OCI-LY3 (cell line): Measurements from ENCODE around the gene KLRK1.
"Not testable (repeated sequence)": the region's sequence is repeated elsewhere in the genome, so short reads cannot be mapped to it uniquely, and the experiment has no call there.

Source experiments
- H2AFZ ChIP-seq: fragments of 200-600, 300-600 bp; shearing (Covaris generic); 2 replicates; pipeline ENCODE4 v1.6.0; 2014; ENCODE audit warnings: antibody characterized with exemption, low read depth, low read length
- H3K27ac ChIP-seq: fragments of 200-600, 300-600 bp; sonication (generic); 2 replicates; pipeline ENCODE4 v1.5.1; 2014; ENCODE audit warnings: mild to moderate bottlenecking, low read length, moderate library complexity, mixed read lengths
- H3K27me3 ChIP-seq: fragments of 200-600, 300-600 bp; sonication (generic); 2 replicates; pipeline ENCODE4 v1.6.1; 2014; ENCODE audit warnings: low read depth, low read length, mixed read lengths
- H3K36me3 ChIP-seq: fragments of 200-600, 300-600 bp; sonication (generic); replicated peaks from 2 replicates; pipeline ENCODE3; 2014; ENCODE audit warnings: low read depth, low read length, mixed read lengths
- H3K4me1 ChIP-seq: fragments of 300-600, 200-600 bp; sonication (generic); 2 replicates; pipeline ENCODE4 v1.6.1; 2014; ENCODE audit warnings: low read length, mixed read lengths
- H3K4me2 ChIP-seq: fragments of 200-600, 300-600 bp; sonication (generic); 2 replicates; pipeline ENCODE4 v1.6.1; 2014; ENCODE audit warnings: low read length, mixed read lengths
- H3K4me3 ChIP-seq: fragments of 300-600, 200-600 bp; sonication (generic); 2 replicates; pipeline ENCODE4 v1.5.1; 2014; ENCODE audit warnings: antibody characterized with exemption, mild to moderate bottlenecking, low read length, moderate library complexity
- H3K79me2 ChIP-seq: fragments of 300-600, 200-600 bp; shearing (Covaris generic); 2 replicates; pipeline ENCODE4 v1.6.1; 2014; ENCODE audit warnings: mild to moderate bottlenecking, low read length, mixed read lengths
- H3K9ac ChIP-seq: fragments of 300-600, 200-600 bp; shearing (Covaris generic); 2 replicates; pipeline ENCODE4 v1.6.0; 2014; ENCODE audit warnings: mild to moderate bottlenecking, low read length, moderate library complexity
- H3K9me3 ChIP-seq: fragments of 200-600, 300-600 bp; shearing (Covaris generic); 2 replicates; pipeline ENCODE4 v1.6.1; 2014; ENCODE audit warnings: low read length, mixed read lengths; ENCODE audit not compliant: insufficient read depth
- H4K20me1 ChIP-seq: fragments of 200-600, 300-600 bp; sonication (generic); 2 replicates; pipeline ENCODE4 v1.6.1; 2016; ENCODE audit warnings: low read length, mixed read lengths; ENCODE audit not compliant: insufficient read depth
- CTCF ChIP-seq: fragments of 200-600, 300-600 bp; sonication (generic); IDR thresholded peaks from 2 replicates; pipeline ENCODE4 v1.5.1; 2014; ENCODE audit warnings: antibody characterized with exemption, low read length, low read depth
- EZH2phosphoT487 ChIP-seq: fragments of 200-600 bp; shearing (Covaris generic); IDR thresholded peaks from 2 replicates; pipeline ENCODE4 v1.6.1; 2018; ENCODE audit warnings: antibody characterized with exemption, mixed run types, low read depth

KLRK1 gene

DNA sequence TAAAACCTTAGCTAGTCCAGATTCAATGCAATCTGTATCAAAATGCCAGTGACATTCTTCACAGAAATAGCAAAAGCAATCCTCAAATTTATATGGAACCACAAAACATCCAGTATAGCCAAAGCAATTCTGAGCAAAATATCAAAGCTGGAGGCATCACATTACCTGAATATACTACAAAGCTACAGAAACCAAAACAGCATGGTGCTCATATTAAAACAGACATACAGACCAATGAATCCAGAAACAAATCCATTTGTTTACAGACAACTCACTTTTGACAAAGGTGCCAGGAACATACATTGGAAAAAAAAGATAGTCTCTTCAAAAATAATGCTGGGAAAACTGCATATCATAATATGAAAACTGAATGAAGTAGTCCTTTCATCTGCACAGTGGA, 15.0 kb upstream of the KLRK1 start:
- H4K20me1 ChIP-seq: no peaks in the 10 kb centered on the region
- TF ChIP-seq EZH2phosphoT487 (no peak), CTCF (no peak)
- H3K27me3 ChIP-seq: no peaks in the 10 kb centered on the region
- H2AFZ ChIP-seq: no peak overlapping the region
- no peak overlapping the region for H3K4me2 ChIP-seq
- peaks cover 28% of the 10 kb centered on the region for H3K4me1 ChIP-seq
- H3K9me3 ChIP-seq: peaks cover 10% of the 10 kb centered on the region; the same call in 1 of the 2 replicates
- H3K4me3 ChIP-seq: no peak overlapping the region
- H3K36me3 ChIP-seq: peaks cover 4% of the 10 kb centered on the region
- H3K9ac ChIP-seq: no peak overlapping the region
- no peak overlapping the region for H3K27ac ChIP-seq
- H3K79me2 ChIP-seq: no peaks in the 10 kb centered on the region

DNA sequence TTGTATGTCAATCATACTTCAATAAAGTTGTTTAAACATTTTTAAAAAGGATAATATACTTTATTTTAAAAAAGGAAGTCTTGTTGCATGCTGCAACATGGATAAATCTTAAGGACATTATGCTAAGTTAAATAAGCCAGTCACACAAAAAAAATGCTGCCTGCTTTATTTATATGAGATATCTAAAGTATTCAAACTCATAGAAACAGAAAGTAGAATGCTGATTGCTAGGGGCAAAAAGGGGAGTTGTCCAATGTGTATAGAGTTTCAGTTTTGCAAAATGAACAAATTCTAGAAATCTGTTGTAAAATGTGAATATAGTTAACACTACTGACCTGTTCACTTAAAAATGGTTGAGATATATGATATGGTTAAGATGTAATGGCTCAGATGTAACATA, 11.0 kb upstream of the KLRK1 start:
- no peak overlapping the region for H3K9ac ChIP-seq
- peaks cover 4% of the 10 kb centered on the region for H3K36me3 ChIP-seq
- H3K4me3 ChIP-seq: no peak overlapping the region
- H2AFZ ChIP-seq: no peak overlapping the region
- TF ChIP-seq EZH2phosphoT487 (no peak), CTCF (no peak)
- no peaks in the 10 kb centered on the region for H4K20me1 ChIP-seq
- no peak overlapping the region for H3K27ac ChIP-seq
- H3K4me2 ChIP-seq: no peak overlapping the region
- no peaks in the 10 kb centered on the region for H3K27me3 ChIP-seq
- H3K4me1 ChIP-seq: peaks cover 12% of the 10 kb centered on the region
- H3K9me3 ChIP-seq: peaks cover 21% of the 10 kb centered on the region; the same call in 1 of the 2 replicates
- no peaks in the 10 kb centered on the region for H3K79me2 ChIP-seq

DNA sequence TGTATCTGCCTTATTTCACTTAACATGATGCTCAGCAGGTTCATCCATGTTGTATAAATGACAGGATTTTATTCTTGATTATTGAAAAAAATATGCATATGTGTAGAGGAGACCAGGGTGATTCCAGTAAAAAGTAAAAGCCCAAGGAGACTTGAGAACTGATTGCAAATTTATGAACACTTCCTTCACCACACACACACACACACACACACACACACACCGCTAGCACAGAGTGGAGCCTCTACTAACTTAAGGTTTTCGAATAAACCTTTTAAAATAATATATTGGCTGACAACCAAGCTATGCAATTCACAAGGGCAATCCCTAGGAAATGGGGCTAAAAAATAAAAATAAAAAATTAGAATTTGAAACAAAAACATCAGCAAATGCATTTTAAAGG, 8.3 kb upstream of the KLRK1 start:
- H3K27ac ChIP-seq: no peak overlapping the region
- H2AFZ ChIP-seq: no peak overlapping the region
- no peaks in the 10 kb centered on the region for H3K36me3 ChIP-seq
- no peaks in the 10 kb centered on the region for H3K79me2 ChIP-seq
- TF ChIP-seq EZH2phosphoT487 (no peak), CTCF (no peak)
- no peak overlapping the region for H3K4me2 ChIP-seq
- H4K20me1 ChIP-seq: no peaks in the 10 kb centered on the region
- no peak overlapping the region for H3K4me3 ChIP-seq
- H3K4me1 ChIP-seq: peaks cover 37% of the 10 kb centered on the region
- H3K9ac ChIP-seq: no peak overlapping the region
- H3K9me3 ChIP-seq: peaks cover 18% of the 10 kb centered on the region; the same call in 1 of the 2 replicates
- H3K27me3 ChIP-seq: no peaks in the 10 kb centered on the region

DNA sequence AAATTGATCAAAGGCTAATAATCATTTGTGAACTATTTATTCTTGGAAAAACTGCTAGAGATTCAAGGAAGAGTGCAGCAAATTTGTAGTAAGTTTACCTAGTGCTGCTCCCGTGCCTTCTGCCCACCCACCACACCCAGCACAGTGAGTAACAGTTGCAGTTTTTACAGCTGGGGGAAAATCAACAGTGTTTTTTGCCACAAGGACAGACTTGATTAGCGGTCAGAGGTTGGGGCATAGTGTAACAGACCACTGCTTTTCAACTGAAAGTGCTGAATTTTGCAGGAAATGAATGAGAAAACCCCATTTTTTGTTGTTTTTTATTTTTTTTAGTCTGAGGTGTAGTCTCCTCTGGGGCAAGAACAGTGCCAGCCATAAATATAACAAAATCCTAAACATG, 7.5 kb upstream of the KLRK1 start:
- H3K27ac ChIP-seq: no peak overlapping the region
- H3K4me2 ChIP-seq: no peak overlapping the region
- H3K4me3 ChIP-seq: no peak overlapping the region

GRCh38 chr12:10396176-10396575, 6.3 kb upstream of the KLRK1 start:
- not testable (repeated sequence) for H2AFZ ChIP-seq, H3K27me3 ChIP-seq, H4K20me1 ChIP-seq, H3K27ac ChIP-seq, H3K79me2 ChIP-seq, H3K4me3 ChIP-seq, H3K9ac ChIP-seq, H3K4me2 ChIP-seq, H3K36me3 ChIP-seq
- peaks cover 18% of the 10 kb centered on the region; the same call in 1 of the 2 replicates for H3K9me3 ChIP-seq
- H3K4me1 ChIP-seq: peaks cover 54% of the 10 kb centered on the region

More for the DNA sequence above, 7.5 kb upstream of the KLRK1 start:
- H2AFZ ChIP-seq: no peak overlapping the region
- peaks cover 46% of the 10 kb centered on the region for H3K4me1 ChIP-seq
- H3K36me3 ChIP-seq: no peaks in the 10 kb centered on the region
- H3K9ac ChIP-seq: no peak overlapping the region
- H3K79me2 ChIP-seq: no peaks in the 10 kb centered on the region
- no peaks in the 10 kb centered on the region for H3K27me3 ChIP-seq
- no peak for TF ChIP-seq CTCF
- TF ChIP-seq EZH2phosphoT487: no peak
- H4K20me1 ChIP-seq: no peaks in the 10 kb centered on the region
- H3K9me3 ChIP-seq: peaks cover 18% of the 10 kb centered on the region; the same call in 1 of the 2 replicates
